Measurements from ENCODE around the gene COL18A1. TPM values are rescaled to one million over a fixed set of nuclear protein-coding genes. Genes with fewer than 3 reads are reported as not detected.

The COL18A1 gene
- polyA plus RNA-seq, 4 donors: 2.2 to 34.3 (median 16.5) TPM

GRCh38 chr21:45388611-45389296 lies 16.2 kb upstream of the COL18A1 start:
- FAIRE-seq (no peak), DNase-seq (no peak)
- no peaks in the 10 kb centered on the region for H3K4me1 ChIP-seq (ENCODE audit: control insufficient read depth in 3 of 3, insufficient read depth in 2 of 3, low read depth in 1 of 3, low read length in 2 of 3)
- H3K36me3 ChIP-seq (ENCODE audit: control insufficient read depth in 3 of 3, insufficient read depth in 2 of 3, low read depth in 1 of 3, low read length in 3 of 3): no peaks in the 10 kb centered on the region
- 82 to 90% (median 86%) methylated on average over 18 to 19 of the region's 19 CpGs for WGBS, 3 donors
- peaks cover 0 to 3% (median 2%) of the 10 kb centered on the region in 3 donors for H3K27me3 ChIP-seq (ENCODE audit: control insufficient read depth in 3 of 3, insufficient read depth in 3 of 3, low read length in 3 of 3)
- H3K4me3 ChIP-seq (ENCODE audit: low read depth in 1 of 3, low read length in 3 of 3): no peak overlapping the region
- H3K27ac ChIP-seq (ENCODE audit: low read depth in 1 of 3, low read length in 2 of 3): no peak overlapping the region
- no peaks in the 10 kb centered on the region for H3K9me3 ChIP-seq (ENCODE audit: control insufficient read depth in 2 of 2, insufficient read depth in 1 of 2, low read depth in 1 of 2, low read length in 1 of 2)

GRCh38 chr21:45390121-45390751 lies 14.7 kb upstream of the COL18A1 start:
- no peaks in the 10 kb centered on the region for H3K9me3 ChIP-seq (ENCODE audit: control insufficient read depth in 2 of 2, insufficient read depth in 1 of 2, low read depth in 1 of 2, low read length in 1 of 2)
- DNase-seq (no peak), FAIRE-seq (no peak)
- H3K27me3 ChIP-seq (ENCODE audit: control insufficient read depth in 3 of 3, insufficient read depth in 3 of 3, low read length in 3 of 3): peaks cover 0 to 3% (median 0%) of the 10 kb centered on the region in 3 donors
- WGBS, 3 donors: 75 to 80% (median 79%) methylated on average over 26 to 28 of the region's 28 CpGs
- H3K36me3 ChIP-seq (ENCODE audit: control insufficient read depth in 3 of 3, insufficient read depth in 2 of 3, low read depth in 1 of 3, low read length in 3 of 3): no peaks in the 10 kb centered on the region
- no peak overlapping the region for H3K27ac ChIP-seq (ENCODE audit: low read depth in 1 of 3, low read length in 2 of 3)
- H3K4me3 ChIP-seq (ENCODE audit: low read depth in 1 of 3, low read length in 3 of 3): no peak overlapping the region
- H3K4me1 ChIP-seq (ENCODE audit: control insufficient read depth in 3 of 3, insufficient read depth in 2 of 3, low read depth in 1 of 3, low read length in 2 of 3): no peaks in the 10 kb centered on the region

- FAIRE-seq (no peak), DNase-seq (no peak)
- WGBS, 3 donors: 78 to 85% (median 81%) methylated on average over 25 to 32 of the region's 32 CpGs
These were observed 13.9 kb upstream of the COL18A1 start for GRCh38 chr21:45390831-45391742.

GRCh38 chr21:45391743-45392572 lies 13.0 kb upstream of the COL18A1 start:
- Histone ChIP-seq H3K4me1 (ENCODE audit: control insufficient read depth in 3 of 3, insufficient read depth in 2 of 3, low read depth in 1 of 3, low read length in 2 of 3) (no peaks in the 10 kb centered on the region), H3K27ac (ENCODE audit: low read depth in 1 of 3, low read length in 2 of 3) (no peak overlapping the region), H3K4me3 (ENCODE audit: low read depth in 1 of 3, low read length in 3 of 3) (no peak overlapping the region), H3K9me3 (ENCODE audit: control insufficient read depth in 2 of 2, insufficient read depth in 1 of 2, low read depth in 1 of 2, low read length in 1 of 2) (no peaks in the 10 kb centered on the region), H3K27me3 (ENCODE audit: control insufficient read depth in 3 of 3, insufficient read depth in 3 of 3, low read length in 3 of 3) (peaks cover 0 to 3% (median 0%) of the 10 kb centered on the region in 3 donors), H3K36me3 (ENCODE audit: control insufficient read depth in 3 of 3, insufficient read depth in 2 of 3, low read depth in 1 of 3, low read length in 3 of 3) (no peaks in the 10 kb centered on the region)
- FAIRE-seq (no peak), DNase-seq (no peak)
- WGBS, 3 donors: 84 to 88% (median 87%) methylated on average over 24 of the region's 24 CpGs

More at GRCh38 chr21:45390831-45391742, 13.9 kb upstream of the COL18A1 start:
- H3K9me3 ChIP-seq (ENCODE audit: control insufficient read depth in 2 of 2, insufficient read depth in 1 of 2, low read depth in 1 of 2, low read length in 1 of 2): no peaks in the 10 kb centered on the region
- H3K36me3 ChIP-seq (ENCODE audit: control insufficient read depth in 3 of 3, insufficient read depth in 2 of 3, low read depth in 1 of 3, low read length in 3 of 3): no peaks in the 10 kb centered on the region
- H3K4me3 ChIP-seq (ENCODE audit: low read depth in 1 of 3, low read length in 3 of 3): no peak overlapping the region
- no peak overlapping the region for H3K27ac ChIP-seq (ENCODE audit: low read depth in 1 of 3, low read length in 2 of 3)
- peaks cover 0 to 3% (median 0%) of the 10 kb centered on the region in 3 donors for H3K27me3 ChIP-seq (ENCODE audit: control insufficient read depth in 3 of 3, insufficient read depth in 3 of 3, low read length in 3 of 3)
- no peaks in the 10 kb centered on the region for H3K4me1 ChIP-seq (ENCODE audit: control insufficient read depth in 3 of 3, insufficient read depth in 2 of 3, low read depth in 1 of 3, low read length in 2 of 3)

GRCh38 chr21:45392573-45392971 lies 12.4 kb upstream of the COL18A1 start:
- 87 to 90% (median 88%) methylated on average over 14 of the region's 14 CpGs for WGBS, 3 donors
- H3K9me3 ChIP-seq (ENCODE audit: control insufficient read depth in 2 of 2, insufficient read depth in 1 of 2, low read depth in 1 of 2, low read length in 1 of 2): no peaks in the 10 kb centered on the region
- no peak overlapping the region for H3K27ac ChIP-seq (ENCODE audit: low read depth in 1 of 3, low read length in 2 of 3)
- H3K4me1 ChIP-seq (ENCODE audit: control insufficient read depth in 3 of 3, insufficient read depth in 2 of 3, low read depth in 1 of 3, low read length in 2 of 3): no peaks in the 10 kb centered on the region
- DNase-seq (no peak), FAIRE-seq (no peak)
- no peaks in the 10 kb centered on the region for H3K27me3 ChIP-seq (ENCODE audit: control insufficient read depth in 3 of 3, insufficient read depth in 3 of 3, low read length in 3 of 3)
- no peaks in the 10 kb centered on the region for H3K36me3 ChIP-seq (ENCODE audit: control insufficient read depth in 3 of 3, insufficient read depth in 2 of 3, low read depth in 1 of 3, low read length in 3 of 3)
- H3K4me3 ChIP-seq (ENCODE audit: low read depth in 1 of 3, low read length in 3 of 3): no peak overlapping the region

GRCh38 chr21:45393021-45393420 lies 11.9 kb upstream of the COL18A1 start:
- Histone ChIP-seq H3K9me3 (ENCODE audit: control insufficient read depth in 2 of 2, insufficient read depth in 1 of 2, low read depth in 1 of 2, low read length in 1 of 2) (no peaks in the 10 kb centered on the region), H3K36me3 (ENCODE audit: control insufficient read depth in 3 of 3, insufficient read depth in 2 of 3, low read depth in 1 of 3, low read length in 3 of 3) (no peaks in the 10 kb centered on the region), H3K27me3 (ENCODE audit: control insufficient read depth in 3 of 3, insufficient read depth in 3 of 3, low read length in 3 of 3) (no peaks in the 10 kb centered on the region), H3K4me1 (ENCODE audit: control insufficient read depth in 3 of 3, insufficient read depth in 2 of 3, low read depth in 1 of 3, low read length in 2 of 3) (no peaks in the 10 kb centered on the region), H3K27ac (ENCODE audit: low read depth in 1 of 3, low read length in 2 of 3) (no peak overlapping the region), H3K4me3 (ENCODE audit: low read depth in 1 of 3, low read length in 3 of 3) (no peak overlapping the region)
- FAIRE-seq (no peak), DNase-seq (no peak)
- 88 to 92% (median 90%) methylated on average over 26 of the region's 26 CpGs for WGBS, 3 donors

- WGBS, 3 donors: 69 to 83% (median 76%) methylated on average over 17 to 30 of the region's 30 CpGs
- Histone ChIP-seq H3K36me3 (ENCODE audit: control insufficient read depth in 3 of 3, insufficient read depth in 2 of 3, low read depth in 1 of 3, low read length in 3 of 3) (no peaks in the 10 kb centered on the region), H3K4me1 (ENCODE audit: control insufficient read depth in 3 of 3, insufficient read depth in 2 of 3, low read depth in 1 of 3, low read length in 2 of 3) (no peaks in the 10 kb centered on the region), H3K27ac (ENCODE audit: low read depth in 1 of 3, low read length in 2 of 3) (no peak overlapping the region), H3K9me3 (ENCODE audit: control insufficient read depth in 2 of 2, insufficient read depth in 1 of 2, low read depth in 1 of 2, low read length in 1 of 2) (no peaks in the 10 kb centered on the region), H3K4me3 (ENCODE audit: low read depth in 1 of 3, low read length in 3 of 3) (no peak overlapping the region), H3K27me3 (ENCODE audit: control insufficient read depth in 3 of 3, insufficient read depth in 3 of 3, low read length in 3 of 3) (no peaks in the 10 kb centered on the region)
- DNase-seq (no peak), FAIRE-seq (no peak)
These were observed 10.9 kb upstream of the COL18A1 start for GRCh38 chr21:45393833-45394638.

All from small intestine (tissue), 7 donors.